GM12891 (cell line): Measurements from ENCODE around the gene FAHD1.

Experiments used
- PAX5 ChIP-seq: IDR thresholded peaks from 2 replicates; pipeline ENCODE4 v1.6.1; 2011; ENCODE audit warnings: low read length, moderate library complexity, mild to moderate bottlenecking; ENCODE audit not compliant: insufficient read depth, severe bottlenecking
- TAF1 ChIP-seq: IDR thresholded peaks from 2 replicates; pipeline ENCODE4 v1.6.1; 2011; ENCODE audit warnings: low read depth, low read length, control low read depth

DNA sequence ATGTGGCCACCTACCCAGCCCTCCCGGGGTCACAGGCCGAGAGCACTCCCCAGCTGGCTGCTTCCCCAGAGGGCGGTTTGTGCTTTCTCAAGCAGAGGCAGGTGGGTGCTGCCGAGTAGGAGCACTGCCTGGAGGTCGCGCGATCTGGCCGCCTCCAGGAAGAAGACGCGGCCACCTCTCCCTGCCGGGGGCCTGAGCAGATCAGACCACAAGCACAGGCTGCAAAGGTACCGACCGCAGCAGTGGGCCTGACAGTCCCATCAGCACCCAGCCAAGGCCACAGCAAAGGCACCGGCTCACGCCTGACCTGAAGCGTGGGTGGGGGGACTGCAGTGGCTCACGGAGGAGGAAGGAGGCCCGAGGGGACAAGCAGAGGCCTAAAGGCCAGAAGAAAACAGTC is 18.3 kb upstream of the FAHD1 start:
- TF ChIP-seq PAX5 = no peak
- no peak for TF ChIP-seq TAF1
